Measurements from ENCODE around the gene BRD9.

GRCh38 chr5:852018-852417, 40.6 kb downstream of the BRD9 start:
- TF ChIP-seq POLR2A (IDR thresholded peaks at IDR 0.05) (no peak), CTCF (IDR thresholded peaks at IDR 0.05) (no peak), POLR2AphosphoS5 (IDR thresholded peaks at IDR 0.05) (no peak)
